HCEC 1CT (cell line): ENCODE measurements around the gene PCNT.
"Not testable (repeated sequence)": the region's sequence is repeated elsewhere in the genome, so short reads cannot be mapped to it uniquely, and the experiment has no call there.

Source experiments
- DNase-seq: peaks from one replicate; pipeline ENCODE4 v3.0.0-alpha.2; 2017

PCNT gene

GRCh38 chr21:46428987-46429710 is 105.2 kb downstream of the PCNT start:
- no peak for DNase-seq

GRCh38 chr21:46429754-46430681 is 106.1 kb downstream of the PCNT start:
- DNase-seq: no peak

DNA sequence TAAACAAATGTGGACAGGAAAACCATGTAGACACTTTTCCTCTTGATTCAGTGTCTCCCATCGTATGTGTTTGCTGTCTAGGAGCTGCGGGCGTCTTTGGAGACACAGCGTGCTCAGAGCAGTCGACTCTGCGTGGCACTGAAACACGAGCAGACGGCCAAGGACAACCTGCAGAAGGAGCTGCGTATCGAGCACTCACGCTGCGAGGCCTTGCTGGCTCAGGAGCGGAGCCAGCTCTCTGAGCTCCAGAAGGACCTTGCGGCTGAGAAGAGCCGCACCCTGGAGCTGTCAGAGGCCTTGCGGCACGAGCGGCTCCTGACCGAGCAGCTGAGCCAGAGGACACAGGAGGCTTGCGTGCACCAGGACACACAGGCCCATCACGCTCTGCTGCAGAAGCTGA is 107.5 kb downstream of the PCNT start:
- no peak for DNase-seq

- DNase-seq: no peak
Measured at GRCh38 chr21:46431884-46432488, 108.0 kb downstream of the PCNT start.

- not testable (repeated sequence) for DNase-seq
Measured at GRCh38 chr21:46433116-46433515, 109.2 kb downstream of the PCNT start.

GRCh38 chr21:46434322-46434958 is 110.5 kb downstream of the PCNT start:
- DNase-seq: no peak

- no peak for DNase-seq
Measured at GRCh38 chr21:46435786-46436227, 111.9 kb downstream of the PCNT start.

DNA sequence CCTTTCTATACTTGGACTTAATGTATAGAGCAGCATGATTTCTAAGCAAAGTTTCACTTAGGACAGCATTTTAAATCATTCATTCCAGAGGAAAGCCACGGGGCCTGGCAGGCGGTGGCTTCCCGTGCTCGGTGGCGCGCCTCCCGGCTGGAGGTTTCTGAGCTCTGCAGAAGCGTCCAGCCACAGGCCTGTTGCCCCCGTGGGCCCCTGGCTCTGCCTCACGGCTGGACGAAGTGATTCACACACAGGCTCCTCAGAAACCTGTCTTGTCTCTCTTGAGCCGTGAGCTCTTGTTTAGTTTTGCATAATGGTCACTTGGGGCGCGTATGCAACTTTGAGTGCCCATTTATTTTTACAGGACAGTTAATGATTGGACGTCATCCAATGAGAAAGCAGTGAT is 112.7 kb downstream of the PCNT start:
- no peak for DNase-seq

GRCh38 chr21:46437096-46437498 is 113.1 kb downstream of the PCNT start:
- no peak for DNase-seq

DNA sequence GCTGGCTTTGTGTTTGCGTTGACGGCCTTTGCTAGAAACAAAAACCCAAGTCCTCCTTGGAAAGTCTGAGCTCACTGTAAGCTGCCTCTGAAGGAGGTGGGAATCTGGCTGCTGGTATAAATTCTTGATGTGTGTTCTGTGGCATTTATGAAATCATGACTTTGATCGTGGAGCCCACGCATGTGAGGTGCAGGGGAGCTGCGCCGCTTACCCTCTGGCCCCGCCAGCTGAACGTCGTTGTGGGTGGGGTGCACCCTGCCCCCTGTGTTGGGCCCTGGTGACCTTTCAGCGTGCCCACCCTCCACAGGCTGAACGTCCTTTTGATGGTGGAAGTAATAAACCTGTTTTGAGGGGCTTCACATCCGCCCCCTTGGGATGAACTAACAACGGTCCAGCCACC is 113.6 kb downstream of the PCNT start:
- DNase-seq: no peak

DNA sequence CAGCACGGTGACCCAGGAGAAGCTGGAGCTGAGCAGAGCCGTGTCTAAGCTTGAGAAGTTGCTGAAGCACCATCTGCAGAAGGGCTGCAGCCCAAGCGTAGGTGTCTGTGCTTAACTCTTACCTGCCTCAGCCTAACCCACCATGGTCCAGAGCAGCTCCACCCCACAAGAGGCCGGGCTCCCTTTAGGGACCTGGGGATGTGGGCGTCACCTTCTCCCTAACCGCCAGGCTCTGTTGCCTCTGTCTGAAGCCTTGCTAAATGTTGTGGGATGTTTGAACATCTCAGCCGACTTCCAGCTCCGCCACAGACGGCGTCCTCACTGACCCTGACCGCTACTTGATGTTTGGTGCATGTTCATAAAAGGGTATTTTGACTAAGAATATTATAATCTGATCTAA is 114.3 kb downstream of the PCNT start:
- DNase-seq: no peak

DNA sequence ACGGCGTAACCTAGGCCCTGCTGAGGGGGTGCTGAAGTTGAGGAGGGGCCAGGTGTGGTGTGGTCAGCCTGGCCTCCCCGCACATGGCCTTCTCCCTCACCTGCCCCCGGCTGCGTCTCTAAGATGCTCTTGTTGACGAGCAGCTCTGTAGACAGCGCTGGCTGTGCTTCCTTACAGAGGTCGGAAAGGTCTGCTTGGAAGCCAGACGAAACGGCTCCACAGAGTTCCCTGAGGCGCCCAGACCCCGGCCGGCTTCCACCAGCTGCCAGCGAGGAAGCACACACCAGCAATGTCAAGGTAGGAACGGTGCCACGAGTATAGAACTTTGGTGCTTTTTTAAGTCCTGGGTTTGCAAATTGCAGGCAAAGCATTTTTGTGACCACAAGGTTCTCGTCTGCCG is 116.0 kb downstream of the PCNT start:
- DNase-seq: no peak

DNA sequence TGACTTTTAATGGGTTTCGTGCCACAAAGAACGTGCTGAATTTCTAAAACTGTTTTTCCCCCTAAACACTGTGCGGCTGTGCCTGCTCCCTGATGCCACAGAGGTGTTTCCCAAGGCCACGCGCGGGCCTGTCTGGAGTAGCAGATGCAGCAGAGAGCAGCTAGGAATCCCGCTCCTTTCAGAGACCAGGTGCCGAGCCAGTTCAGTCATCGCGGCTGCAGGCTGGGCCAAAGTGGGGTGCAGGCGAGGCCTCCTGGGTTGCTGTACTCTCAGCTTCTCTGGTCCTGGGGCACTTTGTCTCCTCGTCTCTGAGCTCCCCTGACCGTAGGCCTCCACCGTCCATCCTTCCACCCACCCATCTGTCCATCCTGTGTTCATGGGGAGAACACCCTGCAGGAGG is 117.4 kb downstream of the PCNT start:
- DNase-seq: no peak

DNA sequence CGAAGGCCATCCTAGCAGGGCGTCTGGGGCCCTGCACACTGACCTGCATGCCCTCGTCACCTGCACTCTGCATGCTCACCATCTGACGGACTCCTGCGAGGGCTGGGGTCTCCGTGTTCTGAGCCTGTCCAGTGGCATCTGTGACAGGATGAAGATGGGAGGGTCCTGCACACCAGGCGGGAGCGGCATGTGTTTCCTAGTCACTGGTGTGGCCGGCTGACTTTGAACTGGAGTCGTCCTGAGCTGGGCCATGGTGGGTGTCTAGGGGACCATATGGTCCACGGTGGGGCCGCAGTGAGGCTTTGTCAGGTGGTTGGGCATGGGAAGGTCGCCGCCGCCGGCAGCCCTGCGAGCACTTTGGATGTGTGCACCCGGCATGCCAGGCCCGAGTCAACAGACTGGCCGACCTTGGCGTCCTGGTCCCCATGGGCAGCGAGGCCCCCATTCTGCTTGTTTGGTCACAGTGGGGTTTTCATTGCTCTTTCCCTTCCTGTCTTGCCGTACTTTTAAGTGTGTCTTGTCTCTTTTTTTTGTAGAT is 118.1 kb downstream of the PCNT start:
- DNase-seq: no peak

DNA sequence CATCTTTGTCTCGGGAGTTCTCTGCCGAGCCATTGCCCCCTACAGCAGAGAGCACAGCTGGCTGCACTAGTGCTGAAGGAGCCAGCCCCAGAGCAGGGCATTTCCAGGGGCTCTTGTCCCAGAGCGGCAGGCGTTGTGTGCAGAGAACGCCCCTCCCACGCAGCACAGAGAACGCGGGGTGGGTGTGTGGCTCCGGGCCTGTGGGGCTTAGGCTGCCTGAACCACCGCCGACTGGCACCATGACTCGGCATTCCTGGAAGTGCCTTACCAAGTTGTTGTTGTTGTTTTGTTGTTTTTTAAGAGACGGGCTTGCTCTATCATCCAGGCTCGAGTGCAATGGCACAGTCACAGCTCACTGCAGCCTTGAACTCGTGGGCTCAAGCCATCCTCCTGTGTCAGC is 119.0 kb downstream of the PCNT start:
- no peak for DNase-seq

DNA sequence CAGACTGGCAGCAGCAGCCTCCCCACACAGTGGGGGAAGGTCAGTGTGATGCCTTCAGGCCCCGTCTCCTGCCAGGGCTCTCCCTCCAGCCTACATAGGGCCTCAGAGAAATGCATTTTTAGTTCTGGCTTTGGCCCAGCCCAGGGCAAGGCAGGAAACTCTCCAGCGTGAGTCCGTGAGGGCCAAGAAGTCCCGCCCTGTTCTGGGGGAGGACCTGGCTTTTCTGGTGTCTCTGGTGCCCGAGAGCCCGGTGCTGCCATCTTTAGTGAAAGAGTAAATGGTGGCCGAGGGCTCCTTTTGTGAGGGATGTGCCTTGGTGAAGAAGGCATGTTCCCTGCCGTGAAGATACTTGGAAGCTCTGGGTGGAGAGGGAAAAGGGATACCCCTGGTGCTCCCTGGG is 120.0 kb downstream of the PCNT start:
- no peak for DNase-seq

DNA sequence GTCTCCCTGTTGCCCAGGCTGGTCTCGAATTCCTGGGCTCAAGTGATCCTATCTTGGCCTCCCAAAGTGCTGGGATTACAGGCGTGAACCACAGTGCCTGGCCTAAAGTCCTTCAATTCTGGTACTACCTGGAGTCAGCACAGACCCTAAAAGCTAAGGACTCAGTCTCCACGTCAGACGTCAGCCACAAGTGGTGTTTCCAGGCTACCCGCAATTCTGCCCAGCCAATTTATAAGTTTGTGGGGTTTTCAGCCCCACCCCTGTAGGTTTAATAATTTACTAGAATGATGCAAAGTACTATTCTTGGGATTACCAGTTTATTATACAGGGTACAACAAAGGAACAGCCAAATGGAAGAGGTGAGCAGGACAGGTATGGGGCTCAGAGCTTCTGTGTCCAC is 124.2 kb downstream of the PCNT start:
- DNase-seq: no peak

- not testable (repeated sequence) for DNase-seq
Measured at GRCh38 chr21:46448855-46449254, 124.9 kb downstream of the PCNT start.

DNA sequence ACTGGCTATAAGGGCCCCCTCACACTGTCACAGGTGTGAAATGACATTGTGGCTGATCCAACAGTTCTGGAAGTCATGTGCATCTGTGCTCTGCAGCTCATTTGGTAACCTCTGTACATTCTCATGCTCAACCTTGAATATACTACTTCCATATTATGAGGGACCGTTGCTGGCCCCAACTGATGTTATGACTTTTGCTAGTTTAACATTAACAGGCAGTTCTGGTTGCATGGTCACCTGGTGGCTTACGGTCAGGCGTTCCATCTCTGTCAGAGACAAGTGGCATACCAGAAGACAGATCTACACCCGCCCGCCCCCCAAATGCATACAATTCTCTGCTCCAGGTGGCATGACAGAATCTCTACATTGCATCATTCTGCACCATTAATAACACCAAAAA is 128.8 kb downstream of the PCNT start:
- no peak for DNase-seq

- no peak for DNase-seq
Measured at GRCh38 chr21:46454142-46454541, 130.2 kb downstream of the PCNT start.

DNA sequence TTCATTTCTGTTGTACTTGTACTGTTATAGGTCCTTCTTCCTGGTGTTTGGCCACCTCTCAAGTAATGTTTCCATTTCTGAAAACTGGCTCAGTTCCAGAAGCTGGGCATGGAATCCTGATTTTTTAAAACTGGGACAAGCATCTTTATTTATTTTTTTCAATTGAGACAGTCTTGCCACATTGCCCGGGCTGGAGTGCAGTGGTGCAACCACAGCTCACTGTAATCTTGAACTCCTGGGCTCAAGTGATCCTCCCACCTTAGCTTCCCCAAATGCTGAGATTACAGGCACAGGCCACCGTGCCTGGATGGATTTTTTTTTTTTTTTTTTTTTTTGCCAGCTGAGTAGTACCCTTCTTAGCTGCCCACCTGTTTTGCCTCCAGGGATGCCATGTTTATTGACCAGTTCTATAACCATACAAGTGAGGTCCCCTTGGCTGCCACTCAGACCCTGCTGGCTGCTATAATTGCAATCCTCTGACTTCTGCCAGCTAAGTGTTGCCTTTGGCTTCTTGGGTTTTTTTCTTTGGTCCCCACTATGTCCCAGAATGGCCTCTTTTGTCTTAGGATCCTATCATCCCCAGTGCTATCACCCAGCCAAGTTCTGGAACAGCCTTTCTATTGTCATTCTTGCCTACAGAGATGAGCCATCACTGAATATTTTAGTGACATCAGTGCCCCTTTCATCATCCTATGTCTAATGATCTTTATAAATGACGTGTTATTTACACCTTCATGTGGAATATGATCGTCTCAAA is 130.9 kb downstream of the PCNT start:
- no peak for DNase-seq
